ENCODE data around the gene PDZD2.

GRCh38 chr5:31748458-31749172, 109.7 kb downstream of the PDZD2 start:
- TF ChIP-seq POLR2A (IDR thresholded peaks at IDR 0.05) (no peak), CTCF (IDR thresholded peaks at IDR 0.05) (no peak)
